GM21619 (cell line): ENCODE measurements around the gene CSF3.

Source experiments
- ATAC-seq: cut with Tn5 transposase; IDR thresholded peaks from one replicate; pipeline ENCODE4 v1.9.1; 2021; ENCODE audit not compliant: unreplicated experiment

CSF3 gene

DNA sequence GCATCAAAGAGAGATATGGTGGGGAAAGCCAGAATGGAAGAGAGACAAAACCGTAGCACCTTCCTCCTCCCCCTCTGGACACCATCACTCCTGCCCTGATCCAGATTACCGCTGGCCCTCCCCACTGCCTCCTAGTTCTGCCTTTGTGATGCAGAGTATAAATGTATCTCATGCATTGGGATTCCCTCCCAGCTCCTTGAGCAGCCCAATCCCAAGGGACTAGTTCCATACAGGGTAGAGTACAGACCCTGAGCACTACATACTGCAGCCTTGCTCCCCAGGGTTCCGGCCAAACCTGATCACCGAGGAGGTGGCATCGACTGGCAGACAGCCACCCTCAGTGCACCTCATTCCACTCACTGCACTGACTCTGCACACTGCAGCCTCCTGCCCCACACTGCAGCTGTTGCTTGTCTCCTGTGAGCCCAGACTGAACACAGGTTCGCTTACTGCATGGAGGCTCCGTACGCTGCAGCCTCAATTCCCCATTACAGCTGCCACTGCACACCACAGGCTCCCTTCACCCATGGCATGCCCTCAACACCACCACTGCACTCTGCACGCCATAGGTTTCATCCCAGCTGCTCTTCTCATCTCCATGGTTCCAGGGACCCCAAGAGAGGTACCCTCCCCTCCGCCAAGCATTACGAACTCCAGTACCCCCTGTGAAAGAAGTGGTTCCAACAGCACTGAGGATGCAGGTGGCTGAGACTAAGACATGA is 45.8 kb downstream of the CSF3 start:
- ATAC-seq, result no peak

DNA sequence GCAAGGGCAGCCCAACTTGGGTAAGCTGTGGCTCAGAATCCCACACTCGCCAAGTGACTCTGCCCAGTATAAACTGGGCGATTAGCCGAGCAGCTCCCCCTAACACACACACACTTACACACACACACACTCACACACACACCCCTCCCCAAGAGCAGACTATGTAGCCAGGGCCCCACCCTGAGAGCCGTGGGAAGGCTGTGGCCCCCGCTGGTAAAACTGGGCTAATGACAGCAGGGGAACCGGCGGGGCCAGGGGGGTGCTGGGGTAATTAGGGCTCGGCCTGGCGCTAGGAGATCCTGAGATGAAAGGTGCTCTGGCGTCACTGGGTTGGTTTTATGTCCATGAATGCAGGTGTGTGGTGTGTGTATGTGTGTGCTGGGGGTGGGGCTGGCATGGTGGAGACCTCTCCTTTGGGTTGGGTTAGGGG is 46.4 kb downstream of the CSF3 start:
- no peak for ATAC-seq

GRCh38 chr17:40062329-40063186 is 47.3 kb downstream of the CSF3 start, which contains the start of gene THRA:
THRA (plus strand) TSS chr17:40062965; CDS start chr17:40074489, 11,524 bp downstream.
- peak; percentile 55 for ATAC-seq

DNA sequence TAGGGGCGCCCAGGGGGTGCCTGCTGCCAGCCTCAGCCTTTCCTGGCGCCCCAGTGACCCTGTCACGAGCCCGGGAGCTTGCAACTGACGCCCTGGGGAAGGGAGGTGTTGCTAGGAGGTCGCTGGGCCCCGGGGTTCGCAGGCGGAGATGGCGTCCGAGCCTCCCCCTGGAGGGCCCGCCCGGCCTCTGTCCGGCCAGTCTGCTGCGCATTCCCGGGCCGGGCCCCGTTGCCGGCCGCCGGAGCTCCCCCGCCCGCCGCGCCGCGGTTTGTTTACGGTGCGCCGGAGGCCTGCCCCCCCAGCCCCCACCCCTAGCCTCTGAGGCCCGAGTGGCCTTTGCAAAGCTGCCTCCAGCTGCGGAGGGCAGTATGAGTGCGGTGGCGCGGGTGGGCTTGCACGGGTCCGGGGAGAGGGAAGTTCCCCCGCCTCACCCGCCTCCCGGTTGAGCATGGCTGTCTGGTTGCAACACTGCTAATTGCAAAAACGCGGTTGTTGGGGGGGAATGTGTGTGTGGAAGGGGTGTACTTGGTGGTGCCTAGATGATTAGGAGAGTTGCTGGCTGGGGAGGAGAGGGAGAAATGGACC is 48.0 kb downstream of the CSF3 start:
- peak; percentile 36 for ATAC-seq

DNA sequence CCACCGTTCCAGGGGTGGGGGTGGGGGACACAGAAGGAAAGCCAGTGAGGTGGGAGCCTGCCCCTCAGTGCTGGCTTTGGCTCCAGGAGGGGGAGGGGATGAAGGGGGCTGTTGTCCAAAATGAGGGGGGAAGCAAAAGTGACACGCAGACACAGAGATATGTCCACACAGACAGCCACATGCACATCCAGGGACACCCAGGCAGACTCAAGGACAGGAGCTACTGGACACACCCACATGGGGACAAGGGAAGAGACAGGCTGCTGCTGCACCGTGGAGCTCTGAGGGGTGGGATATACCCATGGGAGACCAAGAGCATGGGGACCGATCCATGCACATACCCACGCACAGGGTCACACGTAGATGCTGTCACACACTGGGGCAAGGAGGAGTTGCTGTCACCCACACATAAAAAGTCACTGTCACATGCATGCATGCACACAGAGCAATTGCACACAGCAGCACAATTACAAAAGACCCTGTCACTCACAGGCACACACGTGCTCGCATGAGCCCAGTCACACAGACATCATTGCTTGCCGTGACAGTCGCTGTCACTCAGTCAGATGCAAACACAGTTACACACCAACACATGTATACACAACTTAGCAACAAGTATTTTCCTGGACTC is 48.8 kb downstream of the CSF3 start:
- ATAC-seq, result no peak

GRCh38 chr17:40064971-40065768 is 49.9 kb downstream of the CSF3 start:
- ATAC-seq, result no peak

GRCh38 chr17:40065769-40066510 is 50.7 kb downstream of the CSF3 start:
- no peak for ATAC-seq
